Panc1 (cell line): ENCODE results near the gene ZBTB7C. TPM values are rescaled to one million over a fixed set of nuclear protein-coding genes. Genes with fewer than 3 reads are reported as not detected.

Experiments
- ATAC-seq: fragments of 200-7000 bp; cut with Tn5 transposase; 2 replicates; pipeline ENCODE4 v1.9.1; 2020; ENCODE audit warnings: mild to moderate bottlenecking, moderate library complexity
- BruUV-seq: library from RNA; stranded (reverse); fragments of 400-500 nt; replicated peaks from 2 replicates; lab custom pipeline; 2021; lab: Mats Ljungman, UMichigan
- CTCF ChIA-PET: fragments of 300-600 bp; sonication (Branson Sonifier 250); formaldehyde crosslinking; loops from one replicate; lab custom pipeline; 2022; ENCODE audit warnings: antibody characterized with exemption; lab: Charles Lee
- POLR2A ChIA-PET: fragments of 300-600 bp; sonication (Branson Sonifier 250); formaldehyde crosslinking; loops from one replicate; lab custom pipeline; 2022; ENCODE audit warnings: antibody characterized with exemption; lab: Charles Lee
- DNase-seq: peaks from one replicate; pipeline ENCODE4 v3.0.0-alpha.2; 2010; ENCODE audit warnings: low read depth, low spot score
- H3K27ac ChIP-seq: 2 replicates; pipeline ENCODE4 v1.5.1; 2011; ENCODE audit warnings: mild to moderate bottlenecking, low read length, inconsistent platforms
- H3K27me3 ChIP-seq: fragments of 200-500 bp; sonication (Bioruptor generic); 2 replicates; pipeline ENCODE4 v1.6.0; 2014; ENCODE audit warnings: low read length, inconsistent platforms; ENCODE audit not compliant: control insufficient read depth, insufficient read depth
- H3K36me3 ChIP-seq: fragments of 200-500 bp; sonication (Bioruptor generic); 2 replicates; pipeline ENCODE4 v1.5.1; 2014; ENCODE audit warnings: inconsistent platforms, mild to moderate bottlenecking, low read length, moderate library complexity; ENCODE audit not compliant: control insufficient read depth, insufficient read depth
- H3K4me1 ChIP-seq: 2 replicates; pipeline ENCODE4 v1.5.1; 2011; ENCODE audit warnings: inconsistent platforms, mild to moderate bottlenecking, low read length, moderate library complexity; ENCODE audit not compliant: control insufficient read depth, insufficient read depth
- H3K4me3 ChIP-seq, 2 experiments: 2 replicates each; pipeline ENCODE4 v1.5.1; 2011 to 2012; ENCODE audit warnings: low read depth in 2 of 2, low read length in 2 of 2, mild to moderate bottlenecking in 2 of 2, inconsistent platforms in 1 of 2, moderate library complexity in 1 of 2
- H3K9me3 ChIP-seq: fragments of 200-500 bp; sonication (Bioruptor generic); 2 replicates; pipeline ENCODE4 v1.5.1; 2014; ENCODE audit warnings: low read depth, mild to moderate bottlenecking, inconsistent platforms, low read length, moderate library complexity; ENCODE audit not compliant: control insufficient read depth, insufficient read depth
- POLR2AphosphoS5 ChIP-seq: IDR thresholded peaks from 2 replicates; pipeline ENCODE4 v1.6.1; 2012; ENCODE audit warnings: mild to moderate bottlenecking, low read depth, low read length, moderate library complexity
- REST ChIP-seq, 2 experiments: IDR thresholded peaks; 2 replicates each; pipeline ENCODE4 v1.6.1; 2011 to 2012; ENCODE audit warnings: low read depth in 2 of 2, control low read depth in 1 of 2, low read length in 1 of 2, mild to moderate bottlenecking in 1 of 2, moderate library complexity in 1 of 2; ENCODE audit not compliant: insufficient read depth in 1 of 2
- SIN3A ChIP-seq: IDR thresholded peaks from 2 replicates; pipeline ENCODE4 v1.6.1; 2012; ENCODE audit warnings: low read depth, mild to moderate bottlenecking, low read length, moderate library complexity, borderline replicate concordance; ENCODE audit not compliant: insufficient read depth
- TCF7L2 ChIP-seq: IDR thresholded peaks from 2 replicates; pipeline ENCODE4 v1.6.1; 2011; ENCODE audit warnings: mild to moderate bottlenecking, low read depth, low read length, inconsistent platforms
- in situ Hi-C: cut with HindIII; loops from 2 replicates; pipeline ENCODE4 v1.10.0; 2016; ENCODE audit warnings: low sequenced_read_pairs, low pct_unique_long_range_greater_than_20kb
- intact Hi-C: fragments of 100-400 bp; cut with micrococcal nuclease; formaldehyde crosslinking; loops from one replicate; pipeline ENCODE4 v1.10.0; 2022; ENCODE audit not compliant: unreplicated experiment
- total RNA-seq: library from RNA; stranded (reverse); gene quantifications from one replicate; pipeline ENCODE4 v1.2.1, GENCODE V29; 2021; ENCODE audit not compliant: unreplicated experiment
- TF ChIP-seq, protein P1 (sequence below): fragments of 450-650 bp; IDR thresholded peaks from 2 replicates; pipeline ENCODE4 v1.5.1; 2017; ENCODE audit warnings: mild to moderate bottlenecking

ZBTB7C gene
- total RNA-seq, 1 experiment from 2014 or later, result 0.03 TPM

DNA sequence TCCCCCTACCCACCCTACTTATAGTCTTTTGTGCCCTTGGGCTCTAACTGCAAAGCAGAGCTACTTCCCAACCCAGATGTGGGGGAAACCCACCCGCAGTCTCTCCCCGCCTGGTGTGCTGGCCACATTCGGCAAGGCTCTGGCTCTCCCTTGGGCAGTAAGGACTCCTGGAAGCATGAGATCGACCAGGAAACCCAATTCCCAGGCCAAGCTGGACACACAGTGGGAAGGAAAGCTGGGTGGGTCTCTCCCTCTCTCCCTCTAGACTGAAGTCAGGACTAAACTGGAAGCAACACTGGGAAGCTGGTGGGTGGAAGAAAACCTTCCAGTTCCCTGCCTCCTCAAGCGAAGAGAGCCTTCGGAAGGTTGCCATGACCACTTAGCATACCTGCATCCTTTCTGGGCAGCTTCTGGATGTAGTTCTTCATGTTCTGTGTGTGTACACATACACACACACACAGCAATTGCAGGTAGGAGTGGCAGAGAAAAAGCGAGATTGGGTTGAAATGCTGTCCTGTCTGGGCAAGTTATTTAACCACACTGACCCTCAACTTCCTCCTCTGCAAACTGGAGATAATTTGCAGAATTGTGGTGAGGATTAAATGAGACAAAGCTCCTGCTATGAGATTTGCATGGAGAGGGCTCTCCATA, 33.9 kb downstream of the ZBTB7C start:
- ChIA-PET POLR2A (no interaction called here), CTCF (interaction anchor here (0.6 kb wide), 1 partner anchor 8 kb away, joined by 3 read pairs; no protein-coding TSS in a partner anchor)
- DNase-seq, result no peak
- no peaks in the 10 kb centered on the region; the same call in 1 of the 2 replicates for H3K27me3 ChIP-seq
- in situ Hi-C loops, result no loop called here
- H3K36me3 ChIP-seq, result no peaks in the 10 kb centered on the region
- BruUV-seq, result no TSS peak
- no peak overlapping the region for H3K4me3 ChIP-seq
- intact Hi-C loops, result no loop called here
- no peak overlapping the region for H3K27ac ChIP-seq
- TF ChIP-seq, protein P1, sequence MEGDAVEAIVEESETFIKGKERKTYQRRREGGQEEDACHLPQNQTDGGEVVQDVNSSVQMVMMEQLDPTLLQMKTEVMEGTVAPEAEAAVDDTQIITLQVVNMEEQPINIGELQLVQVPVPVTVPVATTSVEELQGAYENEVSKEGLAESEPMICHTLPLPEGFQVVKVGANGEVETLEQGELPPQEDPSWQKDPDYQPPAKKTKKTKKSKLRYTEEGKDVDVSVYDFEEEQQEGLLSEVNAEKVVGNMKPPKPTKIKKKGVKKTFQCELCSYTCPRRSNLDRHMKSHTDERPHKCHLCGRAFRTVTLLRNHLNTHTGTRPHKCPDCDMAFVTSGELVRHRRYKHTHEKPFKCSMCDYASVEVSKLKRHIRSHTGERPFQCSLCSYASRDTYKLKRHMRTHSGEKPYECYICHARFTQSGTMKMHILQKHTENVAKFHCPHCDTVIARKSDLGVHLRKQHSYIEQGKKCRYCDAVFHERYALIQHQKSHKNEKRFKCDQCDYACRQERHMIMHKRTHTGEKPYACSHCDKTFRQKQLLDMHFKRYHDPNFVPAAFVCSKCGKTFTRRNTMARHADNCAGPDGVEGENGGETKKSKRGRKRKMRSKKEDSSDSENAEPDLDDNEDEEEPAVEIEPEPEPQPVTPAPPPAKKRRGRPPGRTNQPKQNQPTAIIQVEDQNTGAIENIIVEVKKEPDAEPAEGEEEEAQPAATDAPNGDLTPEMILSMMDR, result no peak
- TF ChIP-seq POLR2AphosphoS5, result no peak
- no peak for TF ChIP-seq REST (IDR thresholded peaks at IDR 0.05; ENCODE audit: insufficient read depth in 1 of 2, low read depth in 2 of 2, low read length in 1 of 2)
- TF ChIP-seq TCF7L2, result no peak
- TF ChIP-seq SIN3A, result no peak
- no peak for ATAC-seq
- H3K9me3 ChIP-seq, result no peaks in the 10 kb centered on the region
- no peaks in the 10 kb centered on the region for H3K4me1 ChIP-seq

DNA sequence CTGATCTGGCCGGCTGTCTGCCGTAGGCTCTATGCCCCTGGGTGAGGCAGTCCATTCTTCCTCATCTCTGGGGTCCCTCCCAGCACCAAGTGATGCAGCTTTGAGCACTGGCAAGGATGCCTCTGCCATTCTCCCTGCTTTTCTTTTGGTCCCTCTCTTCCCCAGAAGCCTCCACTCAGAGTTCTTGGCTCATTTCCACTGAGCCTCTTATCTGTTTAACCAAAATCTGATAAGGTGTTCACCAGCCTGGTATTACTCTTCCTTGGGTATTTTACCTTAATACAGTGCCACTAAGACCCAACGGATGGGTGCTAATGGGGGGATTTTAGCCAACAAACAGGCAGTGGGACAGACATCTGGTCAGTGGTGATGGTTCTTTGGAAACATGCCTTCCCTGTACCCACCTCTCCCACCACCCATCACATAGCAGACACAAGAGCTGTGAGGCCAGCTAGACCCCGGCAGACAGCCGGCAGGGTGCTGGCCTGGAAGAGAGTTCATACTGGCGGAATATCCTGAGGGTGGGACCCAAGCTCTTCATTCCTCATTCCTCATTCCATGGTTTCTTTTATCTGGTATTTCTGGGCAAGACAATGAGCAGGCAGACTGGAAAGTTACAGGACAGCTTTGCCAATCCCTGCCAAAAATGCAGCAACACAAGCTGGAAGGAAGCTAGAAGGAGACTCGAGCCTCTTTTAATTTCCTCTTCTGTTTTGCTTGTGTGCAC, 34.6 kb downstream of the ZBTB7C start:
- no peaks in the 10 kb centered on the region; the same call in 1 of the 2 replicates for H3K27me3 ChIP-seq
- BruUV-seq, result no TSS peak
- CTCF ChIA-PET, result no interaction called here
- H3K4me3 ChIP-seq, result no peak overlapping the region
- no peaks in the 10 kb centered on the region for H3K9me3 ChIP-seq
- TF ChIP-seq, protein P1, result no peak
- TF ChIP-seq TCF7L2 (no peak), REST (IDR thresholded peaks at IDR 0.05; ENCODE audit: insufficient read depth in 1 of 2, low read depth in 2 of 2, low read length in 1 of 2) (no peak), POLR2AphosphoS5 (no peak), SIN3A (no peak)
- H3K4me1 ChIP-seq, result no peaks in the 10 kb centered on the region
- no peak overlapping the region for H3K27ac ChIP-seq
- H3K36me3 ChIP-seq, result no peaks in the 10 kb centered on the region
- in situ Hi-C loops (no loop called here), intact Hi-C loops (no loop called here)
- DNase-seq, result no peak
- POLR2A ChIA-PET, result no interaction called here
- no peak for ATAC-seq
